H1 (cell line): ENCODE measurements around the gene TFCP2L1. TPM values are rescaled to one million over a fixed set of nuclear protein-coding genes. Genes with fewer than 3 reads are reported as not detected.

Experiments
- CTCF ChIA-PET: fragments of 300-600 bp; sonication (Branson Sonifier 250); formaldehyde crosslinking; loops from one replicate; lab custom pipeline; 2021; ENCODE audit not compliant: partially characterized antibody; lab: Charles Lee
- POLR2A ChIA-PET: fragments of 300-600 bp; sonication (Branson Sonifier 250); formaldehyde crosslinking; loops from one replicate; lab custom pipeline; 2021; ENCODE audit warnings: inconsistent platforms; ENCODE audit not compliant: partially characterized antibody; lab: Charles Lee
- DNase-seq, 2 experiments: peaks; one replicate each; pipeline versions ENCODE4 v3.0.0 to v3.0.0-alpha.2; 2010 to 2022; ENCODE audit warnings: low spot score in 2 of 2, low read depth in 1 of 2, mixed read lengths in 1 of 2
- FAIRE-seq: peaks from 2 replicates; lab custom pipeline; 2011; peaks lifted over from hg19 to GRCh38; lab: Jason Lieb, UNC
- H2AFZ ChIP-seq: 2 replicates; pipeline ENCODE4 v1.8.1; 2012; ENCODE audit warnings: low read length, inconsistent platforms
- H2AK5ac ChIP-seq: 2 replicates; pipeline ENCODE4 v1.6.1; 2013; ENCODE audit warnings: low read depth, low read length
- H2BK120ac ChIP-seq: replicated peaks from 2 replicates; pipeline ENCODE3; 2013; ENCODE audit warnings: low read depth, low read length, inconsistent platforms
- H2BK12ac ChIP-seq: 2 replicates; pipeline ENCODE4 v1.6.1; 2013; ENCODE audit warnings: low read depth, low read length
- H2BK15ac ChIP-seq: 2 replicates; pipeline ENCODE4 v1.6.1; 2013; ENCODE audit warnings: low read length
- H2BK20ac ChIP-seq: 2 replicates; pipeline ENCODE4 v1.6.1; 2013; ENCODE audit warnings: low read length
- H2BK5ac ChIP-seq: 2 replicates; pipeline ENCODE4 v1.6.1; 2013; ENCODE audit warnings: low read depth, low read length
- H3K14ac ChIP-seq: 2 replicates; pipeline ENCODE4 v1.6.1; 2013; ENCODE audit warnings: inconsistent platforms; ENCODE audit not compliant: insufficient read length
- H3K18ac ChIP-seq: 2 replicates; pipeline ENCODE4 v1.6.1; 2013; ENCODE audit warnings: low read length; ENCODE audit errors: extremely low read depth
- H3K23ac ChIP-seq: 2 replicates; pipeline ENCODE4 v1.6.1; 2013; ENCODE audit warnings: inconsistent platforms; ENCODE audit not compliant: insufficient read length
- H3K23me2 ChIP-seq: 2 replicates; pipeline ENCODE4 v1.6.1; 2013; ENCODE audit warnings: low read depth, low read length
- H3K27ac ChIP-seq: 2 replicates; pipeline ENCODE4 v1.6.1; 2011; ENCODE audit warnings: low read depth, low read length, inconsistent platforms
- H3K27me3 ChIP-seq, 4 experiments: replicated peaks in 1 of 4; 1 replicate in 1 of 4; 2 replicates in 3 of 4; pipeline versions ENCODE4 v1.6.1 to v1.8.1; 2011 to 2013; ENCODE audit warnings: low read length in 3 of 4, mild to moderate bottlenecking in 3 of 4, inconsistent platforms in 2 of 4, mixed read lengths in 2 of 4, moderate library complexity in 1 of 4; ENCODE audit not compliant: control insufficient read depth in 3 of 4, insufficient read depth in 3 of 4; ENCODE audit errors: extremely low read depth in 1 of 4
- H3K36me3 ChIP-seq, 4 experiments: 2 replicates each; pipeline versions ENCODE4 v1.6.1 to v1.8.1; 2011 to 2013; ENCODE audit warnings: mild to moderate bottlenecking in 4 of 4, low read length in 3 of 4, moderate library complexity in 2 of 4, control low read depth in 1 of 4, inconsistent platforms in 1 of 4; ENCODE audit not compliant: insufficient read depth in 4 of 4, control insufficient read depth in 2 of 4
- H3K4ac ChIP-seq: replicated peaks from 2 replicates; pipeline ENCODE3; 2013; ENCODE audit warnings: low read length, low read depth, mixed read lengths, inconsistent platforms; ENCODE audit not compliant: insufficient read length
- H3K4me1 ChIP-seq, 4 experiments: replicated peaks in 1 of 4; 1 replicate in 1 of 4; 2 replicates in 3 of 4; pipeline versions ENCODE4 v1.6.1 to v1.8.1; 2011 to 2013; ENCODE audit warnings: low read length in 3 of 4, inconsistent platforms in 2 of 4, mixed read lengths in 1 of 4; ENCODE audit not compliant: insufficient read depth in 4 of 4, control insufficient read depth in 3 of 4
- H3K4me2 ChIP-seq, 2 experiments: 2 replicates each; pipeline versions ENCODE4 v1.6.1 to v1.8.1; 2011 to 2013; ENCODE audit warnings: low read depth in 2 of 2, low read length in 2 of 2, control low read depth in 1 of 2, inconsistent platforms in 1 of 2, mild to moderate bottlenecking in 1 of 2; ENCODE audit not compliant: insufficient read depth in 1 of 2
- H3K4me3 ChIP-seq, 4 experiments: fragments of 200-600, 300-600 bp in 1 of 4; sonication (generic), shearing (Covaris generic), sonication (Bioruptor Twin) in 1 of 4; 2 replicates each; pipeline versions ENCODE4 v1.5.1 to v1.8.1; 2011 to 2016; ENCODE audit warnings: low read length in 4 of 4, low read depth in 3 of 4, control low read depth in 2 of 4, inconsistent platforms in 2 of 4, mild to moderate bottlenecking in 2 of 4, mixed read lengths in 1 of 4, moderate library complexity in 1 of 4; ENCODE audit not compliant: insufficient read depth in 2 of 4; ENCODE audit errors: extremely low read depth in 1 of 4
- H3K56ac ChIP-seq: replicated peaks from 2 replicates; pipeline ENCODE3; 2013; ENCODE audit warnings: low read depth, mild to moderate bottlenecking, mixed read lengths, low read length, inconsistent platforms; ENCODE audit not compliant: insufficient read length
- H3K79me1 ChIP-seq: 2 replicates; pipeline ENCODE4 v1.6.1; 2013; ENCODE audit warnings: low read depth, low read length, control low read depth
- H3K79me2 ChIP-seq, 2 experiments: 2 replicates each; pipeline versions ENCODE4 v1.6.1 to v1.8.1; 2012 to 2013; ENCODE audit warnings: low read length in 2 of 2, mild to moderate bottlenecking in 2 of 2, inconsistent platforms in 1 of 2; ENCODE audit not compliant: insufficient read depth in 2 of 2, control insufficient read depth in 1 of 2
- H3K9ac ChIP-seq, 4 experiments: replicated peaks in 1 of 4; 1 replicate in 1 of 4; 2 replicates in 3 of 4; pipeline versions ENCODE4 v1.6.1 to v1.8.1; 2011 to 2013; ENCODE audit warnings: low read depth in 3 of 4, low read length in 3 of 4, control low read depth in 2 of 4, mild to moderate bottlenecking in 2 of 4, moderate library complexity in 2 of 4, inconsistent platforms in 1 of 4; ENCODE audit errors: extremely low read depth in 1 of 4
- H3K9me3 ChIP-seq, 2 experiments: 2 replicates each; pipeline versions ENCODE4 v1.6.1 to v1.8.1; 2012 to 2013; ENCODE audit warnings: mild to moderate bottlenecking in 2 of 2, moderate library complexity in 2 of 2, control low read depth in 1 of 2, inconsistent platforms in 1 of 2, low read depth in 1 of 2, low read length in 1 of 2, mixed read lengths in 1 of 2; ENCODE audit not compliant: insufficient read depth in 2 of 2
- H4K20me1 ChIP-seq, 2 experiments: replicated peaks in 1 of 2; 2 replicates each; pipeline versions ENCODE3 to v1.8.1; 2011 to 2013; ENCODE audit warnings: inconsistent platforms in 2 of 2, low read length in 2 of 2, mild to moderate bottlenecking in 1 of 2; ENCODE audit not compliant: insufficient read depth in 2 of 2, control insufficient read depth in 1 of 2
- H4K5ac ChIP-seq: 2 replicates; pipeline ENCODE4 v1.6.1; 2013; ENCODE audit warnings: low read length, low read depth, mixed read lengths, inconsistent platforms; ENCODE audit not compliant: insufficient read length
- H4K8ac ChIP-seq: 2 replicates; pipeline ENCODE4 v1.8.0; 2013; ENCODE audit warnings: mild to moderate bottlenecking, moderate library complexity, low read length, inconsistent platforms; ENCODE audit not compliant: insufficient read depth; ENCODE audit errors: extremely low read depth
- H4K91ac ChIP-seq: replicated peaks from 2 replicates; pipeline ENCODE3; 2013; ENCODE audit warnings: low read length, mixed read lengths, inconsistent platforms; ENCODE audit not compliant: insufficient read length
- ATF2 ChIP-seq: IDR thresholded peaks from 2 replicates; pipeline ENCODE4 v1.6.1; 2012; ENCODE audit warnings: low read length, inconsistent platforms
- SUZ12 ChIP-seq: fragments of 200-600 bp; sonication (generic); IDR thresholded peaks from 2 replicates; pipeline ENCODE4 v1.6.1; 2012; ENCODE audit warnings: mild to moderate bottlenecking, inconsistent platforms, low read length, moderate library complexity, mixed read lengths
- USF2 ChIP-seq: IDR thresholded peaks from 2 replicates; pipeline ENCODE4 v1.6.1; 2011; ENCODE audit warnings: low read length, improper control_type of control experiment
- WGBS, 2 experiments: shearing (Covaris generic) in 1 of 2; methylation state at CpG; one replicate each; pipeline versions ENCODE4 v1.1.6 to v1.1.7; 2013 to 2015; ENCODE audit warnings: low lambda C conversion rate in 2 of 2, mixed read lengths in 2 of 2, inconsistent platforms in 1 of 2, low coverage in 1 of 2, missing lambda C conversion rate in 1 of 2; ENCODE audit not compliant: insufficient replicate concordance in 2 of 2, insufficient coverage in 1 of 2, insufficient read length in 1 of 2; ENCODE audit errors: extremely low coverage in 1 of 2, missing lambda C conversion rate in 1 of 2; 5-methylcytosine and 5-hydroxymethylcytosine counted together
- polyA plus RNA-seq, 7 experiments: library from polyadenylated mRNA; depleted of rRNA in 3 of 7; stranded (reverse) in 5 of 7; unstranded in 2 of 7; fragments of >200 nt in 5 of 7; fragments of 200-250 nt in 2 of 7; gene quantifications; 1 replicate in 5 of 7; 2 replicates in 1 of 7; 4 replicates in 1 of 7; pipeline versions ENCODE4 v1.2.1 to v1.2.3, GENCODE V29; 2011 to 2013; ENCODE audit warnings: missing spikeins in 2 of 7, mixed read lengths in 2 of 7
- total RNA-seq: library from RNA; stranded (reverse); fragmentation: NEBNext Ultra II Directional; extraction: Animal tissue kit (Norgen Biotek cat#: 25700); gene quantifications from 2 replicates; pipeline ENCODE4 v1.2.1, GENCODE V29; 2021

The TFCP2L1 gene
- total and polyA plus RNA-seq, 2 of the 8 experiments (the other 6 are each of a cell fraction or from before 2014, with no cell fraction given): 1.5 to 3.8 TPM

- no peak overlapping the region for H2BK12ac ChIP-seq
- no peaks in the 10 kb centered on the region; a peak in 1 of 7 replicates for H3K4me1 ChIP-seq
- no peak overlapping the region for H3K4me3 ChIP-seq
- no peak for DNase-seq
- H3K79me2 ChIP-seq: no peaks in the 10 kb centered on the region
- no peaks in the 10 kb centered on the region; a peak in 1 of 8 replicates for H3K36me3 ChIP-seq
- TF ChIP-seq USF2 (no peak), ATF2 (no peak), SUZ12 (no peak)
- TF ChIP-seq, all 59 proteins: peak for 0
- Histone ChIP-seq H4K91ac (no peak overlapping the region), H2BK15ac (no peak overlapping the region), H4K20me1 (no peaks in the 10 kb centered on the region), H3K9me3 (no peaks in the 10 kb centered on the region), H3K18ac (no peak overlapping the region), H2AK5ac (no peak overlapping the region), H2AFZ (no peak overlapping the region), H3K27ac (no peak overlapping the region), H3K14ac (no peak overlapping the region), H4K8ac (no peak overlapping the region), H3K79me1 (no peaks in the 10 kb centered on the region), H3K23me2 (no peaks in the 10 kb centered on the region), H3K4ac (no peak overlapping the region), H3K4me2 (no peak overlapping the region), H2BK5ac (no peak overlapping the region), H4K5ac (no peak overlapping the region), H3K56ac (no peak overlapping the region), H2BK20ac (no peak overlapping the region), H3K9ac (no peak overlapping the region), H3K23ac (no peak overlapping the region), H2BK120ac (no peak overlapping the region), H3K27me3 (no peaks in the 10 kb centered on the region)
- ChIA-PET POLR2A (no interaction called here), CTCF (interaction anchor here (0.8 kb wide), 1 partner anchor 111 kb away, joined by 4 read pairs; no protein-coding TSS in a partner anchor)
- 92% methylated on average over 4 of the region's 4 CpGs; no CpG with 5 or more reads in 1 of the 2 experiments for WGBS, 2 experiments
- no peak for FAIRE-seq
Observed at GRCh38 chr2:121238828-121239227, 46.2 kb downstream of the TFCP2L1 start.
